ENCODE data around the gene CHMP4B.
A peak's percentile ranks its signal among the peaks of the same experiment; 100 is the strongest.

CHMP4B gene, protein sequence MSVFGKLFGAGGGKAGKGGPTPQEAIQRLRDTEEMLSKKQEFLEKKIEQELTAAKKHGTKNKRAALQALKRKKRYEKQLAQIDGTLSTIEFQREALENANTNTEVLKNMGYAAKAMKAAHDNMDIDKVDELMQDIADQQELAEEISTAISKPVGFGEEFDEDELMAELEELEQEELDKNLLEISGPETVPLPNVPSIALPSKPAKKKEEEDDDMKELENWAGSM

GRCh38 chr20:33810885-33811775 lies at the start of gene CHMP4B:
Gene CHMP4B, plus strand, starts transcription at chr20:33811348. Its CDS starts 121 bp downstream, at chr20:33811469.
- peak; percentile 99 for DNase-seq

DNA sequence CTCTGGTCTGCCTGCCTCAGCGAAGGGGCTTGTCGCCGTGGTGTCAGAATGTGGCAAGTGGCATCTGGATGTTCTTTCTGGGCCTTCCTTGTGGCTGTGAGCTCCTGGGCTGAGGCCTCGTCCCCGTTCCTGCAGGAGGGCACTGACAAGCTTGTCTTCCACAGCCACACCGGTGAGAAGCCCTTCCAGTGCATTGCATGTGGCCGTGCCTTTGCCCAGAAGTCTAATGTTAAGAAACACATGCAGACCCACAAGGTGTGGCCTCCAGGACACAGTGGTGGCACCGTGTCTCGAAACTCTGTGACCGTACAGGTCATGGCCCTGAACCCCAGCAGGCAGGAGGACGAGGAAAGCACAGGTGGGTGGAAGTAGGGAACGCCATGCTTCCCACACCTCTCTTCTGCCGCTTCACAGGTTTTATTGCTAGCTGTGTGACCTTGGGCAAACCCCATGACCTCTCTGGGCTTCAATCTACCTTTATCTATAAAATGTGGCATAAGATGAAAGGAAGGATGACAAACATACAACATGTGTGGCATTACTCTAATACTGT lies 49.4 kb upstream of the CHMP4B start:
- DNase-seq = no peak

DNA sequence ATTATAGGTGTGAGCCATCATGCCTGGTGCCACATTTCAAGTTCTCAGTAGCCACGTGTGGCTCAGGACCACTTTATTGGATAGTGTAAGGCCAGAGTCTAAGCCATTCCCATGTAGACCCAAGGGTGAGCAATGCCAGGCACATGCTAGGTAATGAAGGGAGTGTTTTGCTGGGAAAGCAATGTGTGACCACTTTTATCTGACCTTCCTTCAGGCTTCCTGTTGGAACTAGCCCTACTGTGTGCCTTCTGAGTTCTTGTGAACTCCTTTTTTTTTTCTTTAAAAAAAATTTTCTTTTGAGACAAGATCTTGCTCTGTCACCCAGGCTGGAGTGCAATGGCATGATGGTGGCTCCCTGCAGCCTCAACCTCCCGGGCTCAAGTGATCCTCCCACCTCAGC lies 46.0 kb upstream of the CHMP4B start:
- no peak for DNase-seq

DNA sequence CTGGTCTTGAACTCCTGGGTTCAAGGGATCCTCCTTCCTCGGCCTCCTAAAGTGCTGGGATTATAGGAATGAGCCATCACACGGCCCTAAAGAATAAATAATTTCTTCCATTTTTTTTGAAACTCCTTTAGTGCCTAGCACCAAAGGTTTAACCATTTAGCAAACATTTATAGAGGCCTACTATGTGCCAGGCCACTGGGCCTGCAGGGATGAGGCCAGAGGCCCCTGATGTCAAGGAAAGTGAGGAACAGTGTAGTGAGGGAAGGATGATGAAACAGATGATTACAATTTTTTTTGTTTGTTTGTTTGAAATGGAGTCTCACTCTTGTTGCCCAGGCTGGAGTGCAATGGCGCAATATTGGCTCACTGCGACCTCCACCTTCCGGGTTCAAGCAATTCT lies 45.6 kb upstream of the CHMP4B start:
- no peak for DNase-seq

DNA sequence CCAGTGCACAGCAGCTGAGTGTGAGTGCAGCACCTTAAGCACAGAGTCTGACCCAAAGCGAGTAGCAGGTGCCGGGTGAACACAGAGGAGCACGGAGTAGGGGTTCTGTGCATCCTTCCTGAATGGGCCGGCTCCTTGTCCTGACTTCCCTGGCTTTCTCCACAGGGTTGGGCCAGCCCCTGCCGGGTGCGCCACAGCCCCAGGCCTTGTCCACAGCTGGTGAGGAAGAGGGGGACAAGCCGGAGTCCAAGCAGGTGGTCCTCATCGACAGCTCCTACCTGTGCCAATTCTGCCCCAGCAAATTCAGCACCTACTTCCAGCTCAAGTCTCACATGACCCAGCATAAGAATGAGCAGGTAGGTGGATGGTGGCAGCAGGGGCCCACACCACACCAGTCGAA lies 44.5 kb upstream of the CHMP4B start:
- no peak for DNase-seq

DNA sequence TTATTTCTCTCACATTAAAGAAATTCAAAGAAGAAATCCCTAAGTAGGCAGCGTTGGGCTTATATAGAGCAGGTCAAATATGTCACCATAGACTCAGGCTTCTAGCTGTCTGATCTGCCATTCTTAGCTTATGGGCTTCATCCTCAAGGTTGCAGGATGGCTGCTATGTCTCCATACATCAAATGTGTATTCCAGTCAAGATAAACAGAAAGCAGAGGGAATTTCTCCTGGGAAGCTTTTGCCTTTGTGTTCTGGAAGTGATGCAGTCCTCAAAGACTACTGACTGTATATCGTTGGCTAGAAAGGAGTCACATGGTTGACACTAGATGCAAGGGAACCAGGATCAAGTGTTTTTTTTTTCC lies 43.4 kb upstream of the CHMP4B start:
- DNase-seq = no peak

DNA sequence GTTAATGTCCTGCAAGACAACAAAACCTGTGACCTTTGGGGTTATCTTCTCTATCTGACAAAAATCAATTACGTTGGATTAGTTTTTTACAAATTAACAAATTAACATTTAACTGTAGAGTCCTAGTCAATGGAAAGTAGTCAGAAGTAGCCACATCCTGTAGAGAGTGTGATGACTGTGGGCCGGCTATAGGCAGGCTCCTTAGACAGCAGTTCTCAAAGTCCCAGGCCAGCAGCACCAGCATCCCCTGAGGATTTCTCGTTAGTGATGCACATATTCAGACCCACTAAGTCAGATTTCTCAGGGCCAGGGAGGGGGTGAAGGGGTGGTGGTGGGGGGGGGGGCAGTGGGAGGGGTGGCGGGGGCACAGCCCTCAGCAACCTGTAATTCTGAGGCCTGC lies 42.1 kb upstream of the CHMP4B start:
- DNase-seq = no peak

DNA sequence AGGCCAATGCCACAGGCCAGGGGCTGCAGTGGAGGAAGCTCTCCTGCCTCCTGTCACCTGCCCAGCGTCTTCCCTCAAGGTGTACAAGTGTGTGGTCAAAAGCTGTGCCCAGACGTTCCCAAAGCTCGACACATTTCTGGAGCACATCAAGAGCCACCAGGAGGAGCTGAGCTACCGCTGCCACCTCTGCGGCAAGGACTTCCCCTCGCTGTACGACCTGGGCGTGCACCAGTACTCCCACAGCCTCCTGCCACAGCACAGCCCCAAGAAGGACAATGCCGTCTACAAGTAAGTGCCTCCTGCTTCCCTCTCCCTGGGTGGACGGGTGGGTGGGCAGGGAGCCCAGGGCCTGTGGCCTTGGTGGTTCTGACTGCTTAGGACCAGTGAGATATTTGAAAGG lies 41.1 kb upstream of the CHMP4B start:
- DNase-seq = no peak

DNA sequence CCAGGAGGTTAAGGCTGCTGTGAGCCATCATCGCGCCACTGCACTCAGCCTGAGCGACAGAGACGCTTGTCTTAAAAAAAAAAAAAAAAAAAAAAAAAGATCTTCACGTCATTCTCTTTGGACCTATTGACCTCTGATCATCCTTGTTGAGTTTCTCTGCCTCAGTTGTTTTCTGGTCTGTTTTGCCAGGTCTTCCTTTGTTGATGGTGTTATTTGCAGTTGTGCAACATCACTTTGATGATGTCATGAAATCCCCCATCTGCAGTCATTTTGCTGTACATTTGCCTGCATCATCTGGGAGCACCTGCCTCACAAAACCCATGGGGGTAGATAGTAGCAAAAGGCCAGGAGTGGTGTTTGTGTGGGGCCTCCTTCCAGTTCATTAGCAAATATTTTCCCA lies 39.2 kb upstream of the CHMP4B start:
- no peak for DNase-seq

DNA sequence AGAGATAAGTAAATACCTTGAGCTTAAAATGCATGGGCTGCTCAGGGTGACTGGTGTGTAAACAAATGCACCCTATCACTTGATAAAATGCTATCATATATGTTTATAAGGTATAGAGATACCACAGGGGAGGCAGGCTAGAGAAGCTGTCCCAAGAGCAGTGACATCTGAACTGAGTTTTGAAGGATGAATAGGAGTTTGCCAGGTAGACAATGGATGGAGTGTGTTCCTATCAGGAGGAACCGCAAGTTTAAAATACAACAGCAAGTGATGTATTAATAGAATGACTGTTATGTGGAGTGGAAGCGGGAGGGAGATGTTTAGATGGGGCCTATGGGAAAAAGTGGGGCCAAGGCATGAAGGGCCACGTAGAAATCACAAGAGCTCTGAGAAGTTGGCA lies 38.7 kb upstream of the CHMP4B start:
- DNase-seq = no peak

DNA sequence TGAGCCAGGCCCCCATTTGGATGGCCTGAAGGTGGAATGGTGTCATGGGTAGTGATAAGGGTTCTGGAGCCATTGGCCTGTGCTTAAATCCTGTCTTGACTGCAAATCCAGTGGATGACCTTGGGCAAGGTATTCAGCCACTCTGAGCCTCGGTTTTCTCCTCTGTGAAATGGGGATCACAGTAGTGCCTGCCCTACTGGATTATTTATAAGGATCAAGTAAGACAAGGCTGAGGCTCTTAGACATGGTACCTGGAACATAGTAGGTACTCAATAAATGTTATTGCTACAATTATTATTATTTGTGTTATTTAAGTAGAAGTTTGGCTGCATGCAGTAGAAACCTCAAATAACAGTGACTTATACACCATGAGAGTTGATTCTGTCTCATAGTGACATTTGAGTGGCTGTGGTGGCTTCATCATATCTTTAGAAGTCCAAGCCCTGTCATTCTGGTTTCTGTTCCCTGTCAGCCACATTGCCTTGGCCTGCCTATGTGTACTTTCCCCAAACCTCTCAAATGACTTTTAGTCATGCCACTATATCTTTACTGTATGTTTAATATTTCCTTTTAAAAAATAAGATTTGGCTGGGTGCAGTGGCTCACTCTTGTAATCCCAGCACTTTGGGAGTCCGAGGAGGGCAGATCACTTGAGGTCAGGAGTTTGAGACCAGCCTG lies 37.6 kb upstream of the CHMP4B start:
- DNase-seq = no peak

DNA sequence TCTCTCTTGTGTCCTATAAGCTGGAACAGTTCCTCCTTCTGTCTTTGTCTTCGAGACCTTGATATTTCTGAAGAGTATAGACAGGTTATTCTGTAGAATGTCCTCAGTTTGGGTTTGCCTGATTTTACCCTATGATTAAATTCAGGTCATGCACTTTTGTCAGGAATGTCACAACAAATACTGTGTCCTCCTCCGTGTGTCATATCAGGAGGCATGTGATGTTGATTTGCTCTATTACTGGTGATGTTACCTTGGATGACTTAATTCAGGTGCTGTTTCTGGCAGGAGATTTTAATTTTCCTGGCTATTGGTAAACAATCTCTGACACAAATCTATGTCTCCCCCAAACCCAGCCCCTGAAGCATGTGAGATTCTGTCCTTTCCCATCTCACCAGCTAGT lies 33.3 kb upstream of the CHMP4B start:
- DNase-seq = no peak

- DNase-seq = no peak
Observed at GRCh38 chr20:33781133-33781532, 30.0 kb upstream of the CHMP4B start.

DNA sequence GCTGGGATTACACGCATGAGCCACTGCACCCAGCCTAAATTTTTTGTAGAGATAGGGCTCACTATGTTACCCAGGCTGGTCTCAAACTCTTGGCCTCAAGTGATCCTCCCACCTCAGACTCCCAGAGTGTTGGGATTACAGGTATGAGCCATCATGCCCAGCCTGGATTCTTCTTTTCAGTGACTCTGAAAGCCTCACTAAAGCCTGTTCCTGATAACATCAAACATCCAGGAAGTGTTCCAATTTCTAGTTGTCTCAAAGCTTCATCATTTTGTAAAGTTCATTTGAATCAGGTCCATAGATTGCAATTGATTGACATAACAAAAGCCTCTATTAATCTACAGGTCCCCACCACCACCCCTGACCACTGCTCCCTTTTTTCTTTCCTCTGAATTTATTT lies 29.2 kb upstream of the CHMP4B start:
- no peak for DNase-seq

DNA sequence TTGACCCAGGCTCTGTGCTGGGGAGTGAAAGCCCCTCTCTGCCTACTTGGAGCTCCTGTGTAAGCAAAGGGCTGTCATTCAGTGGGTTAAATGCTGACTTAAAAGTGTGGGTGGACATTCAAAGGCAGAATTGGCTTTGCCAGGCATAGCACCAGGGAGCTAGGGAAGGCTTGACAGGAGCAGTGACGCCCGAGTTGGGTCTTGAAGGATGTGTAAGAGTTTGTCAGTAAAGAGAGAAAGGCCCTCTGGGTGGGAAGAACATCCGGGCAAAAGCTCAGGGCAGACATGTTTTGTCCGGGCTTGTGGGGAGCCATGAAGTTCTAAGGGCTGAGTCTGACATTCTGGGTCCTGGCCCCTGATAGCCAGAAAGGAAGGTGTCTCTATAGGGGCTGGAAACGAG lies 27.9 kb upstream of the CHMP4B start:
- DNase-seq = no peak

- DNase-seq = no peak
Observed at GRCh38 chr20:33783818-33784217, 27.3 kb upstream of the CHMP4B start.

- DNase-seq = no peak
Observed at GRCh38 chr20:33784225-33784624, 26.9 kb upstream of the CHMP4B start.

DNA sequence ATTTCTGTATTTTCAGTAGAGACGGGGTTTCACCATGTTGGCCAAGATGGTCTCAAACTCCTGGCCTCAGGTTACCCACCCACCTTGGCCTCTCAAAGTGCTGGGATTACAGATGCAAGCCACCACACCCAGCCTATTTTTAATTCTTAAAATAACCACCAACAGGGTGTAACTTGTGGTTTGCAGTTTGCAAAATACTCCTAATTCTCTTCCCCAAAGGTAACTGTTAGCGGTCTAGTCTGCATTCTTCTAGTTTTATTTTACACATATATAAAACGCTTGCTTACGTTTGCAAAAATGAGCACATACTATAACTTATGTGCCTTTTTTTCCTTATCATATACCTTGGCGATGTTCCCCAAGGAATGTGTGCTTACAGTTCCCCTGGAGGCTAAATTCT lies 25.6 kb upstream of the CHMP4B start:
- no peak for DNase-seq

GRCh38 chr20:33787253-33787891 lies 23.8 kb upstream of the CHMP4B start:
- no peak for DNase-seq

DNA sequence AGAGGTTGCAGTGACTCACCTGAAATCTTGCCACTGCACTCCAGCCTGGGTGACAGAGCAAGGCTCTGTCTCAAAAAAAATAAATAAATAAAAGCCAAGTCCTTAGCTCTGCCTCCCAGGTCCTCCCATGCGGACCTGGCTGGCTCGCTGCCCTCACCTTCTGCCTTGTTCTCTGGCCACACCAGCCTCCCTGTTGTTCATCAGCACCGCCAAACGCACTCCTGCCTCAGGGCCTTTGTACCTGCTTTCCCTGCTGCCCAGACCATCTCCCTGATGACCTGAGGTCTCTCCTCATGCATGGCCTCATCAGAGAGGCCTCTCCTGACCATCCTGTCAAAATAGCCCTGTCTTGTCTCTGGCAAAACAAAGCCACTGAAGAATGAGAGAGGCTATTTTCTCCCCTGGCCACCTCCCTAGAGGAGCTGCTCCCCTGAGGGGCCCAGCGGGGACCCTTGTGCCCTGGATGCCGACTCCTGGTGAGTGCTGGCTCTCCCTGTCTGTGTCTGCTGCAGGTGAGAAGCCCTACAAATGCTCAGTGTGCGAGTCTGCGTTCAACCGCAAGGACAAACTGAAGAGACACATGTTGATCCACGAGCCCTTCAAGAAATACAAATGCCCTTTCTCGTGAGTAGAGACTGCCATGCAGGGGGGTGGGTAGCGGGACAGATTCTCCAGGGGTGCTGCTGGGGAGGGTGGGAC lies 22.6 kb upstream of the CHMP4B start:
- DNase-seq = no peak

GRCh38 chr20:33789109-33789857 lies 21.9 kb upstream of the CHMP4B start:
- DNase-seq = no peak

DNA sequence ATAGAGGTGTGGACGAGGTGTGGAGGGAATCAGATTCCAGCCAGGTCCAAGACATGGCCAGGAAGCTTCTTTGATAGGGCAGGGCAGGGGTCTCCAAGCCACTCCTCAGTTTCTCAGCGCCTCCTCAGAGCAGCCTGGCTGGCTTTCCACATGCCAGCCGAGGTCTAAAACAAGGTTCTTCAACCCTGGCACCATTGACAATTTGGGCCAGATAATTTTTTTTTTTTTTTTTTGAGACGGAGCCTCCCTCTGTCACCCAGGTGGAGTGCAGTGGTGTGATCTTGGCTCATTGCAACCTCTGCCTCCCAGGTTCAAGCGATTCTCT lies 21.3 kb upstream of the CHMP4B start:
- DNase-seq = no peak

All from CD4-positive, alpha-beta T cell treated with Interleukin-6 for 4 hours (primary cell).